HPDE6-E6E7 (cell line): Measurements from ENCODE around the gene PRAMEF5.
"Not testable (repeated sequence)": the region's sequence is repeated elsewhere in the genome, so short reads cannot be mapped to it uniquely, and the experiment has no call there.

Experiments used
- DNase-seq: peaks from one replicate; pipeline ENCODE4 v3.0.0; 2011; ENCODE audit warnings: missing footprints; ENCODE audit errors: extremely low spot score

PRAMEF5 gene

DNA sequence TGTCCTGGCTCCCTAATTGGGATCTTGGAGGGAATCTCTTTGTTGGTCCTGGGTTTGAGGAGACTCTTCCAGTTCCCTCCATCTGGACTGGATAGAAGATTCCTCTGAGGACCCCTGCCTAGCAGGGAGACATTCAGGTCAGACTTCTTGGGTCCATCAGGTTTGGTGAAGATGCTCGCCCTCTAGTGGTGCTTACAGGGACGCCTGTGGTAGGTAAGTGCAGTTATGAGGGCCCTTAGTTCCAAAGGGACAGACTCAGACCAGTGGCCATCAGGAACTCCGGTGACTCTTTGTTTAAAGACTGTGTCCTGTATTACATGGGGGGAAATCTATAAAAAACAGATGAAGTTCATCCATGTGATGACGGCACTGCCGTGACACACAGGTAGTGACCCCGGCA lies 23.0 kb downstream of the PRAMEF5 start:
- not testable (repeated sequence) for DNase-seq

DNA sequence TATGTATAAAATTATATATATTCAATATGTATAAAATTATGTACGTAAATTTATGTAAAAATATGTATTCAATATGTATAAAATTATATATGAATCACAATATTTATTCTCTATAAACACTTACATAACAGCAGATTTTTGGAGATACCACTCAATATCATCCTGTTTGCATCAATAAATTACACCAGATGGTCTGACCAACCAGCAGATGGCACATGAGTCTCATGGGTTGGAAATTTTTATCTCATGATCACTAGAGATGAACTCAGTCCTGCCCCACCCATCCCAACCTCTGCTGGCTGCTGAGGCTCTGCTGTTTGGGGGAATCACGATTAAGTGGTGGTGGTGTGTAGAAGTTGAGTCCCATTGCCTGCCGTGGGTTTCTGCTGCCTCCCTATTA lies 25.6 kb downstream of the PRAMEF5 start:
- not testable (repeated sequence) for DNase-seq

DNA sequence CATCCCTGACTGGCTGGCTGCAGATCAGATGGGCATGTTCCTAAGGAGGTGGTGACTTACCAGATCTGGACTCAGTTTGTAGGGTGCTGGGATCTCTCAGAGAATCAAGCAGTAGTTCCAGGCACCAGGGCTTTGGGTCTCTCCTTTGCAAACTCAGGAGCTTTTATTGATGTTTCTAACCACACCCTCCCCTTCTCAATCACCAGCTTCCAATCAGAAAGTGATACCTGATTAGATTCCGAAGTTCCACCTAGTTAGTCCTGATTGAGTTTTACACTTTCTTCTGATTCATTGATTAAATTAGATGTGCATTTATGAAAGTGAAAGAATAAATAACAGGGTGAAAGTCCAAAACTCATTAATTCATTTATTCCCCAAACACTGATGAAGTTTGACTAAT lies 31.0 kb downstream of the PRAMEF5 start, which contains the start of gene PRAMEF8:
PRAMEF8 (minus strand) TSS at position 101 of the 400 bp plus-strand sequence. CDS start 1,046 bp downstream, outside the sequence.
- not testable (repeated sequence) for DNase-seq

DNA sequence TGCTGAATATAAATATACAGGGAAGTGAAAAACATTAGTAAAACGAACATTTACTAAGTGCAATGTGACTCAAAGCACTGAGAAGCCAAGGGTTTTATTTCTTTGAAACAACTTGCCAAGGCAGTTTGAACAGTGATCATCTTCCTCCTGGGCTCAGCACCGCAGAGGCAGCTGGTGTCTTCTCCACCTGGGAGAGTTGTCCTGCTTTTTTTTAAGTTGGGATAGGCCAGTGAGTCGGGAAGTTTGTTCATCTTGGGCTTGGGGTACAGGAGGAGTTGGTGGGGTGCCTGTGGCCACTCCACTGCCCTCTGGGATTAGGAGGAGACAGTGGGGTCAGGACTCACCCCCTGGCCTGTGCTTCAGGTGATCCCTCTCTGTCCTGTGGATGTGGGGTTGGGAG lies 35.0 kb downstream of the PRAMEF5 start:
- DNase-seq = not testable (repeated sequence)

DNA sequence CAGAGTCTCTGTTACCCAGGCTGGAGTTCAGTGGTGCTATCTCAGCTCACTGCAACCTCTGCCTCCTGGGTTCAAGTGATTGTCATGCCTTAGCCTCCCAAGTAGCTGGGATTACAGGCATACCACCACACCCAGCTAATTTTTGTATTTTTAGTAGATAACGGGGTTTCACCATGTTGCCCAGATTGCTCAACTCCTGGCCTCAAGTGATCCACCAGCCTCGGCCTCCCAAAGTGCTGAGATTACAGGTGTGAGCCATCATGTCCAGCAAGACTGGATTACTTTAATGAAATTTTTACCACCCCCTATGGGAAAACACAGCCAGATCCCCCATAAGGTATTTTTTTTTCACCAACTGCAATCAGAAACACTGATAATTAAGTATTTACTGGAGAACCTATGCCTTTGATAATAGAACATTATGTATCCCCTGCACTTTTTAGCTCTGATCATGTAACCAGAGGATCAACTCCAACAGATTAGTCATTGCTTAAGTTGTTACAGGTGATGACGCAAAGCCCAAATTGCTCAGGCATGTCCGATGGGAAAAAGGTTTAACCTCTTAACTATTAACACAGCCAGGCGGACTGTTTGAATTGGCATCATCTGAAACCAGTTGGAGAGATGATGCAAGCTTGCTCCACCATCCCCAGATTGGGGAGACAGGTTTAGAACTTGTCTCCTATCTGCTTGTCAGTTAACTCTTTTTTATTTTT lies 43.4 kb downstream of the PRAMEF5 start:
- not testable (repeated sequence) for DNase-seq

DNA sequence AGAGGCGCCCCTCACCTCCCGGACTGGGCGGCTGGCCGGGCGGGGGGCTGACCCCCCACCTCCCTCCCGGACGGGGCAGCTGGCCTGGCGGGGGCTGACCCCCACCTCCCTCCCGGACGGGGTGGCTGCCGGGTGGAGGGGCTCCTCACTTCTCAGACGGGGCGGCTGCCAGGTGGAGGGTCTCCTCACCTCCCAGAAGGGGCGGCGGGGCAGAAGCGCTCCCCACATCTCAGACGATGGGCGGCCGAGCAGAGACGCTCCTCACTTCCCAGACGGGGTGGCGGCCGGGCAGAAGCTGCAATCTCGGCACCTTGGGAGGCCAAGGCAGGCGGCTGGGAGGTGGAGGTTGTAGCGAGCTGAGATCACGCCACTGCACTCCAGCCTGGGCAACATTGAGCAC lies 44.7 kb downstream of the PRAMEF5 start:
- not testable (repeated sequence) for DNase-seq

DNA sequence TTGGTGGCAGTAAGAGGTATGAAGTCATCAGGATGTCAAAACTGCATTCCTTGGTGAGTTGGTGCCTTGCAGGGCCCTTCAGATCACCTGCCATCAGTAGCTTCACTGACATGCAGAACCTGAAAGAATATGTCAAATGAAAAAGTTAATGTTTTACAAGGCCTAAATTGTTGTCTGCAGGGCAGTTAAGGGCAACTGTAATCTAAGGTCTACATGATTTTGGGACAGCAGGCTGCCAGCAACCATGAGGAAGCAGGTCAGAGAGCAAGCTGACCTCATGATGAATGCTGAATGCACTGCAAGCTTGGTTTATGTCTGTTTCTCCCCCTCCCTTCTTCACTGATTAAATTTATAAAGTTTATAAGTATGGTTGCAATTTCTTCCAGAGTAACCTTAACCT lies 48.2 kb downstream of the PRAMEF5 start:
- not testable (repeated sequence) for DNase-seq

DNA sequence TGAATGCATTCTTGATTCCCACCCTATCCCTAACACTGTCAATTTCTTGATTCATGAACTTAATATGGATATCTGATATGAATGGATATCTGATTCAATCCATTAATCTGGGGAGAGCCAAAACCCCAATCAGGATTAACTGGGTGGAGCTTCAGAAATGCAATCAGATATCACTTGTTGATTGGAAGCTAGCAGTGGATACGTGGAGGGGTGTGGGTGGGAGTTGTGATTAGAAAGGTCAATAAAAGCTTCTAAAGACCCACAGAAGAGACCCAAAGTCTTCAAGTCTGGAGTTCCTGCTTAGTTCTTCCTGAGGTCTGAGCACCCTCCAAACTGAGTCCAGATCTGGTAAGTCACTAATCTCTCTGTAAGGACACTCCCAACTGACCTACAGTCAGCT lies 49.2 kb downstream of the PRAMEF5 start, which contains the start of gene PRAMEF33:
PRAMEF33 (plus strand) TSS at position 301 of the 400 bp plus-strand sequence. CDS start 2,416 bp downstream, outside the sequence.
- not testable (repeated sequence) for DNase-seq
